HEK293 (cell line): ENCODE data around the gene NIN.

Source experiments
- CTCF ChIA-PET: fragments of 350-600 bp; formaldehyde crosslinking; extraction: SDS; loops from one replicate; lab custom pipeline; 2021; ENCODE audit warnings: antibody characterized with exemption; lab: Yijun Ruan, JAX
- POLR2A ChIA-PET: fragments of 300-600 bp; formaldehyde crosslinking; extraction: SDS; loops from one replicate; lab custom pipeline; 2020; ENCODE audit warnings: antibody characterized with exemption, inconsistent platforms; lab: Yijun Ruan, JAX
- H3K27ac ChIP-seq: fragments of 200-500 bp; sonication (Bioruptor generic); 2 replicates; pipeline ENCODE4 v1.5.1; 2014; ENCODE audit warnings: low read depth, low read length, control low read depth, inconsistent platforms; ENCODE audit errors: extremely low read depth
- H3K36me3 ChIP-seq, 2 experiments: fragments of 200-500 bp in 1 of 2; sonication (Bioruptor generic) in 1 of 2; 1 replicate in 1 of 2; 2 replicates in 1 of 2; pipeline ENCODE4 v1.5.1; 2014 to 2017; ENCODE audit warnings: inconsistent platforms in 2 of 2, low read length in 2 of 2; ENCODE audit not compliant: control insufficient read depth in 2 of 2, insufficient read depth in 1 of 2
- H3K4me1 ChIP-seq: fragments of 200-500 bp; sonication (Bioruptor generic); 2 replicates; pipeline ENCODE4 v1.5.1; 2014; ENCODE audit warnings: mild to moderate bottlenecking, low read length, inconsistent platforms; ENCODE audit not compliant: control insufficient read depth, insufficient read depth
- H3K4me3 ChIP-seq: 2 replicates; pipeline ENCODE4 v1.5.1; 2011; ENCODE audit warnings: low read depth, mild to moderate bottlenecking, control low read depth, low read length, moderate library complexity
- H3K9me3 ChIP-seq: fragments of 200-500 bp; sonication (Bioruptor generic); 2 replicates; pipeline ENCODE4 v1.5.1; 2014; ENCODE audit warnings: low read depth, low read length, inconsistent platforms; ENCODE audit not compliant: control insufficient read depth, insufficient read depth
- GFI1B ChIP-seq: fragments of 450-650 bp; formaldehyde crosslinking; IDR thresholded peaks from 2 replicates; pipeline ENCODE4 v1.5.1; 2016; ENCODE audit warnings: missing biosample characterization, missing genetic modification characterization
- KLF9 ChIP-seq: fragments of 450-650 bp; formaldehyde crosslinking; IDR thresholded peaks from 2 replicates; pipeline ENCODE4 v1.5.1; 2016; ENCODE audit warnings: missing biosample characterization, missing genetic modification characterization, low read depth
- ZNF23 ChIP-seq: fragments of 450-650 bp; formaldehyde crosslinking; IDR thresholded peaks from 2 replicates; pipeline ENCODE4 v1.5.1; 2016; ENCODE audit warnings: missing biosample characterization, missing genetic modification characterization, borderline replicate concordance
- ZNF629 ChIP-seq: fragments of 450-650 bp; formaldehyde crosslinking; IDR thresholded peaks from 2 replicates; pipeline ENCODE4 v1.5.1; 2017; ENCODE audit warnings: missing biosample characterization, missing genetic modification characterization
- TF ChIP-seq, protein P1 (sequence below): fragments of 450-650 bp; formaldehyde crosslinking; IDR thresholded peaks from 2 replicates; pipeline ENCODE4 v1.5.1; 2016; ENCODE audit warnings: missing biosample characterization, missing genetic modification characterization
- TF ChIP-seq, protein P2 (sequence below): fragments of 450-650 bp; formaldehyde crosslinking; IDR thresholded peaks from 2 replicates; pipeline ENCODE4 v1.5.1; 2017; ENCODE audit warnings: missing biosample characterization, missing genetic modification characterization
- TF ChIP-seq, protein P3 (sequence below): fragments of 450-650 bp; IDR thresholded peaks from 2 replicates; pipeline ENCODE4 v1.5.1; 2018; ENCODE audit warnings: missing biosample characterization, mild to moderate bottlenecking, missing genetic modification characterization
- TF ChIP-seq, protein P4 (sequence below): fragments of 450-650 bp; formaldehyde crosslinking; IDR thresholded peaks from 2 replicates; pipeline ENCODE4 v1.5.1; 2016; ENCODE audit warnings: missing biosample characterization, missing genetic modification characterization
- TF ChIP-seq, protein P5 (sequence below): fragments of 450-650 bp; IDR thresholded peaks from 2 replicates; pipeline ENCODE4 v1.5.1; 2018; ENCODE audit warnings: missing biosample characterization, missing genetic modification characterization

Gene NIN

DNA sequence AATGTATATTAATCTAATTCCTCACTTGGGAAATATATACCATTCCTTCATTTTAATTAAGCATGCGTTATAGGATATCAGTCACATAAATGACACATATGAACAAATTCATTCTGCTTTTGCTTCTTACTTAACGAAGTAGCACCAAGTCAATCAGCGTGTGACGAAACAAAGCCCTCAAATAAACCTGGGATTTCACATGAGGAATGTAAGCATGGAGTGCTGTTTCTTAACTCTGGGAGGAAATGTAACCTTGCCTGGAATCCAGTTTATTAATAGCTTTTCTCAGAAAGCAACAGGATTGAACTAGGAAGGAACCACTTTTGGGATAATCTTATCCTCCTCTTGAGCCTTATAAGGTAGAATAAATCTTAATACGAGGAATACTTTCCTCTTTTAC lies 72.0 kb downstream of the NIN start:
- TF ChIP-seq GFI1B (tag by site-specific recombination): no peak
- TF ChIP-seq, protein P1, sequence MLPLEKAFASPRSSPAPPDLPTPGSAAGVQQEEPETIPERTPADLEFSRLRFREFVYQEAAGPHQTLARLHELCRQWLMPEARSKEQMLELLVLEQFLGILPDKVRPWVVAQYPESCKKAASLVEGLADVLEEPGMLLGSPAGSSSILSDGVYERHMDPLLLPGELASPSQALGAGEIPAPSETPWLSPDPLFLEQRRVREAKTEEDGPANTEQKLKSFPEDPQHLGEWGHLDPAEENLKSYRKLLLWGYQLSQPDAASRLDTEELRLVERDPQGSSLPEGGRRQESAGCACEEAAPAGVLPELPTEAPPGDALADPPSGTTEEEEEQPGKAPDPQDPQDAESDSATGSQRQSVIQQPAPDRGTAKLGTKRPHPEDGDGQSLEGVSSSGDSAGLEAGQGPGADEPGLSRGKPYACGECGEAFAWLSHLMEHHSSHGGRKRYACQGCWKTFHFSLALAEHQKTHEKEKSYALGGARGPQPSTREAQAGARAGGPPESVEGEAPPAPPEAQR (tag by site-specific recombination): no peak
- CTCF ChIA-PET: interaction anchor here (11.0 kb wide), 1 partner anchor 17 kb away, joined by 107 read pairs; no protein-coding TSS in a partner anchor
- Histone ChIP-seq H3K27ac (no peak overlapping the region), H3K4me3 (no peak overlapping the region), H3K36me3 (peaks cover 15 to 66% of the 10 kb centered on the region in 2 experiments), H3K4me1 (peaks cover 14% of the 10 kb centered on the region), H3K9me3 (no peaks in the 10 kb centered on the region)
- POLR2A ChIA-PET: no interaction called here

DNA sequence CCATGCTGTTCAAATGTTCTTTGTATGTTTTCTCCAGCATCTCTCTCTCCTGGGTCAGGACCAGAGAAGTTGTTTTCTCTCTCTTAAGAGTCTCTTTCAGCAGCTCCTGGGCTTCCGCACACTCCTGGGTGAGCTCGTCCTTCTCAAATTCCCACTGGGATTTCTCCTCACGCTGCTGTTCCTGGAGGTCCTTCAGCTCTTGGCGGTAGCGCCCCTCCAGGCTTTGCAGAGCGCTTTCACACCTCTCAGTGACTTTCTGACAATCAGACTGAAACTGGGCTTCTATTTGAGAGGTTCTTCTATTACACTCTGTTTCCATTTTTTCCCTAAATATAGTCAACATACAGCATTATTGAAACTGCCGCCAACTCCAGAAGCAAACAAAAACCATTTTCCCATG lies 72.7 kb downstream of the NIN start:
- H3K27ac ChIP-seq: no peak overlapping the region
- ChIA-PET POLR2A (no interaction called here), CTCF (interaction anchor here (0.7 to 11.0 kb wide), 2 partner anchors 11 to 17 kb away, joined by 3 to 107 read pairs; no protein-coding TSS in a partner anchor)
- peaks cover 21 to 64% of the 10 kb centered on the region in 2 experiments for H3K36me3 ChIP-seq
- H3K4me3 ChIP-seq: no peak overlapping the region
- H3K4me1 ChIP-seq: peaks cover 10% of the 10 kb centered on the region
- TF ChIP-seq KLF9 (tag by site-specific recombination) (no peak), ZNF23 (tag by site-specific recombination) (no peak), ZNF629 (tag by site-specific recombination) (no peak)
- TF ChIP-seq, protein P2, sequence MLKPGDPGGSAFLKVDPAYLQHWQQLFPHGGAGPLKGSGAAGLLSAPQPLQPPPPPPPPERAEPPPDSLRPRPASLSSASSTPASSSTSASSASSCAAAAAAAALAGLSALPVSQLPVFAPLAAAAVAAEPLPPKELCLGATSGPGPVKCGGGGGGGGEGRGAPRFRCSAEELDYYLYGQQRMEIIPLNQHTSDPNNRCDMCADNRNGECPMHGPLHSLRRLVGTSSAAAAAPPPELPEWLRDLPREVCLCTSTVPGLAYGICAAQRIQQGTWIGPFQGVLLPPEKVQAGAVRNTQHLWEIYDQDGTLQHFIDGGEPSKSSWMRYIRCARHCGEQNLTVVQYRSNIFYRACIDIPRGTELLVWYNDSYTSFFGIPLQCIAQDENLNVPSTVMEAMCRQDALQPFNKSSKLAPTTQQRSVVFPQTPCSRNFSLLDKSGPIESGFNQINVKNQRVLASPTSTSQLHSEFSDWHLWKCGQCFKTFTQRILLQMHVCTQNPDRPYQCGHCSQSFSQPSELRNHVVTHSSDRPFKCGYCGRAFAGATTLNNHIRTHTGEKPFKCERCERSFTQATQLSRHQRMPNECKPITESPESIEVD (tag by site-specific recombination): no peak
- TF ChIP-seq, protein P3, sequence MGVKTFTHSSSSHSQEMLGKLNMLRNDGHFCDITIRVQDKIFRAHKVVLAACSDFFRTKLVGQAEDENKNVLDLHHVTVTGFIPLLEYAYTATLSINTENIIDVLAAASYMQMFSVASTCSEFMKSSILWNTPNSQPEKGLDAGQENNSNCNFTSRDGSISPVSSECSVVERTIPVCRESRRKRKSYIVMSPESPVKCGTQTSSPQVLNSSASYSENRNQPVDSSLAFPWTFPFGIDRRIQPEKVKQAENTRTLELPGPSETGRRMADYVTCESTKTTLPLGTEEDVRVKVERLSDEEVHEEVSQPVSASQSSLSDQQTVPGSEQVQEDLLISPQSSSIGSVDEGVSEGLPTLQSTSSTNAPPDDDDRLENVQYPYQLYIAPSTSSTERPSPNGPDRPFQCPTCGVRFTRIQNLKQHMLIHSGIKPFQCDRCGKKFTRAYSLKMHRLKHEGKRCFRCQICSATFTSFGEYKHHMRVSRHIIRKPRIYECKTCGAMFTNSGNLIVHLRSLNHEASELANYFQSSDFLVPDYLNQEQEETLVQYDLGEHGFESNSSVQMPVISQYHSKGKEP (tag by site-specific recombination): no peak
- no peaks in the 10 kb centered on the region for H3K9me3 ChIP-seq

DNA sequence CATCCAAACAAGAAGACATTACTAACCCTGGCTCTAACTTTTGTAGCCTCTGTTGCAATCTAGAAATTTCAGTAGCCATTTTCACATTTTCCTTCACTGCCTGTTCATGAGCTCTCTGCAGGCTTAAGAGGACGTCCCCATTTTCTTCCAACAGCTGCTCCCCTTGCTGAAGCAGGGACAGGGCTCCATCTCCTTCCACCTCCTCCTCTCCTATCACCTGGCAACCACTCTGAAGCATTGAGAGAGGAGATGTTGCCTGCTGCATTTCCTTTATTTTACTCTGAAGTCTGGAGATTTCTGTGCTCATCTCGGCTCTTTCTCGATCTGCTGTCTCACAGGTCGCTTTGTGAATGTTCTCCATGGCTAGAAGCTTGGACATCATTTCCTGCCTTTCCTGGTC lies 73.3 kb downstream of the NIN start:
- TF ChIP-seq, protein P4, sequence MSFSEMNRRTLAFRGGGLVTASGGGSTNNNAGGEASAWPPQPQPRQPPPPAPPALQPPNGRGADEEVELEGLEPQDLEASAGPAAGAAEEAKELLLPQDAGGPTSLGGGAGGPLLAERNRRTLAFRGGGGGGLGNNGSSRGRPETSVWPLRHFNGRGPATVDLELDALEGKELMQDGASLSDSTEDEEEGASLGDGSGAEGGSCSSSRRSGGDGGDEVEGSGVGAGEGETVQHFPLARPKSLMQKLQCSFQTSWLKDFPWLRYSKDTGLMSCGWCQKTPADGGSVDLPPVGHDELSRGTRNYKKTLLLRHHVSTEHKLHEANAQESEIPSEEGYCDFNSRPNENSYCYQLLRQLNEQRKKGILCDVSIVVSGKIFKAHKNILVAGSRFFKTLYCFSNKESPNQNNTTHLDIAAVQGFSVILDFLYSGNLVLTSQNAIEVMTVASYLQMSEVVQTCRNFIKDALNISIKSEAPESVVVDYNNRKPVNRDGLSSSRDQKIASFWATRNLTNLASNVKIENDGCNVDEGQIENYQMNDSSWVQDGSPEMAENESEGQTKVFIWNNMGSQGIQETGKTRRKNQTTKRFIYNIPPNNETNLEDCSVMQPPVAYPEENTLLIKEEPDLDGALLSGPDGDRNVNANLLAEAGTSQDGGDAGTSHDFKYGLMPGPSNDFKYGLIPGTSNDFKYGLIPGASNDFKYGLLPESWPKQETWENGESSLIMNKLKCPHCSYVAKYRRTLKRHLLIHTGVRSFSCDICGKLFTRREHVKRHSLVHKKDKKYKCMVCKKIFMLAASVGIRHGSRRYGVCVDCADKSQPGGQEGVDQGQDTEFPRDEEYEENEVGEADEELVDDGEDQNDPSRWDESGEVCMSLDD: no peak
- TF ChIP-seq, protein P5, sequence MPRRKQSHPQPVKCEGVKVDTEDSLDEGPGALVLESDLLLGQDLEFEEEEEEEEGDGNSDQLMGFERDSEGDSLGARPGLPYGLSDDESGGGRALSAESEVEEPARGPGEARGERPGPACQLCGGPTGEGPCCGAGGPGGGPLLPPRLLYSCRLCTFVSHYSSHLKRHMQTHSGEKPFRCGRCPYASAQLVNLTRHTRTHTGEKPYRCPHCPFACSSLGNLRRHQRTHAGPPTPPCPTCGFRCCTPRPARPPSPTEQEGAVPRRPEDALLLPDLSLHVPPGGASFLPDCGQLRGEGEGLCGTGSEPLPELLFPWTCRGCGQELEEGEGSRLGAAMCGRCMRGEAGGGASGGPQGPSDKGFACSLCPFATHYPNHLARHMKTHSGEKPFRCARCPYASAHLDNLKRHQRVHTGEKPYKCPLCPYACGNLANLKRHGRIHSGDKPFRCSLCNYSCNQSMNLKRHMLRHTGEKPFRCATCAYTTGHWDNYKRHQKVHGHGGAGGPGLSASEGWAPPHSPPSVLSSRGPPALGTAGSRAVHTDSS (tag by site-specific recombination): no peak
- Histone ChIP-seq H3K36me3 (peaks cover 26 to 61% of the 10 kb centered on the region in 2 experiments), H3K27ac (no peak overlapping the region), H3K4me3 (no peak overlapping the region), H3K4me1 (peaks cover 4% of the 10 kb centered on the region; the same call in 1 of the 2 replicates), H3K9me3 (no peaks in the 10 kb centered on the region)
- ChIA-PET CTCF (interaction anchor here (0.7 to 11.0 kb wide), 4 partner anchors 10 to 138 kb away, joined by 3 to 107 read pairs (median 4); no protein-coding TSS in a partner anchor), POLR2A (no interaction called here)
